Activated CD8-positive, alpha-beta memory T cell treated with anti-CD3 and anti-CD28 coated beads, Interleukin-2, amount 10 ng/mL, durations not matched to agents 7 days and 5 days (primary cell): ENCODE results near the gene CRYGC. TPM values are rescaled to one million over a fixed set of nuclear protein-coding genes. Genes with fewer than 3 reads are reported as not detected.
A peak's percentile ranks its signal among the peaks of the same experiment; 100 is the strongest.

Experiments
- ATAC-seq: fragments of 150-1000 bp; cut with Tn5 transposase; one replicate; pipeline ENCODE4 v1.10.0; 2021; ENCODE audit warnings: moderate library complexity
- CTCF ChIA-PET: fragments of 350-600 bp; sonication (Branson Sonifier 250); formaldehyde crosslinking; loops from one replicate; lab custom pipeline; 2021; ENCODE audit warnings: antibody characterized with exemption; lab: Charles Lee
- DNase-seq: peaks from one replicate; pipeline ENCODE4 v3.0.0-alpha.2; 2020
- H3K27ac Mint-ChIP-seq: one replicate; pipeline ENCODE4 v1.8.0; 2021; ENCODE audit warnings: mild to moderate bottlenecking, mixed read lengths
- H3K27me3 Mint-ChIP-seq: one replicate; pipeline ENCODE4 v1.8.0; 2021; ENCODE audit warnings: mixed read lengths
- H3K36me3 Mint-ChIP-seq: one replicate; pipeline ENCODE4 v1.8.0; 2021; ENCODE audit warnings: mild to moderate bottlenecking, mixed read lengths
- H3K4me1 Mint-ChIP-seq: one replicate; pipeline ENCODE4 v1.8.0; 2021; ENCODE audit warnings: mixed read lengths
- H3K4me3 Mint-ChIP-seq: one replicate; pipeline ENCODE4 v1.8.0; 2021; ENCODE audit warnings: mild to moderate bottlenecking, moderate library complexity, mixed read lengths
- H3K9me3 Mint-ChIP-seq: one replicate; pipeline ENCODE4 v1.8.0; 2022; ENCODE audit warnings: low read depth, mixed read lengths
- total RNA-seq, 2 experiments: library from RNA; stranded (reverse); gene quantifications; one replicate each; pipeline ENCODE4 v1.2.3, GENCODE V29; 2021

Gene CRYGC
- total RNA-seq = not detected

GRCh38 chr2:208129744-208130711 lies at the start of gene CRYGC:
TSS of gene CRYGC (minus strand) at chr2:208129828. CDS start at chr2:208129792, 36 bp downstream.
- Mint-ChIP-seq H3K4me3 (no peak within 1 kb of the TSS), H3K27me3 (peaks cover 27% of the 10 kb centered on the region), H3K4me1 (peaks cover 8% of the 10 kb centered on the region), H3K27ac (no peak within 1 kb of the TSS), H3K9me3 (no peaks in the 10 kb centered on the region), H3K36me3 (no peaks in the 10 kb centered on the region)
- no peak for ATAC-seq
- no peak for DNase-seq
- CTCF ChIA-PET = no interaction called here

- H3K4me3 Mint-ChIP-seq = no peak overlapping the region
- no peaks in the 10 kb centered on the region for H3K9me3 Mint-ChIP-seq
- no peaks in the 10 kb centered on the region for H3K36me3 Mint-ChIP-seq
- H3K27ac Mint-ChIP-seq = no peak overlapping the region
- H3K4me1 Mint-ChIP-seq = peaks cover 3% of the 10 kb centered on the region
- ATAC-seq (no peak), DNase-seq (no peak)
- CTCF ChIA-PET = no interaction called here
- peaks cover 22% of the 10 kb centered on the region for H3K27me3 Mint-ChIP-seq
These were observed 49.5 kb upstream of the CRYGC start for GRCh38 chr2:208179028-208179609.

- peaks cover 8% of the 10 kb centered on the region for H3K27me3 Mint-ChIP-seq
- H3K4me3 Mint-ChIP-seq = no peak overlapping the region
- peaks cover 3% of the 10 kb centered on the region for H3K4me1 Mint-ChIP-seq
- no peaks in the 10 kb centered on the region for H3K36me3 Mint-ChIP-seq
- CTCF ChIA-PET = interaction anchor here (0.6 to 3.1 kb wide), 19 partner anchors 8 to 430 kb away, joined by 3 to 32 read pairs (median 3); partner anchors contain the start of genes CRYGA, FZD5 and IDH1
- H3K9me3 Mint-ChIP-seq = no peaks in the 10 kb centered on the region
- DNase-seq (no peak), ATAC-seq (no peak)
- H3K27ac Mint-ChIP-seq = no peak overlapping the region
These were observed 46.2 kb upstream of the CRYGC start for GRCh38 chr2:208175840-208176153.

GRCh38 chr2:208175069-208175839 lies 45.6 kb upstream of the CRYGC start:
- H3K27ac Mint-ChIP-seq = no peak overlapping the region
- DNase-seq = peak; percentile 68
- H3K9me3 Mint-ChIP-seq = no peaks in the 10 kb centered on the region
- CTCF ChIA-PET = interaction anchor here (0.6 to 3.1 kb wide), 20 partner anchors 9 to 1360 kb away, joined by 3 to 32 read pairs (median 3); partner anchors contain the start of genes CRYGA, FZD5 and IDH1
- peaks cover 3% of the 10 kb centered on the region for H3K4me1 Mint-ChIP-seq
- no peak overlapping the region for H3K4me3 Mint-ChIP-seq
- H3K36me3 Mint-ChIP-seq = no peaks in the 10 kb centered on the region
- peak; percentile 98 for ATAC-seq
- peaks cover 9% of the 10 kb centered on the region for H3K27me3 Mint-ChIP-seq

- peaks cover 14% of the 10 kb centered on the region for H3K27me3 Mint-ChIP-seq
- ATAC-seq (no peak), DNase-seq (no peak)
- CTCF ChIA-PET = interaction anchor here (1.7 to 3.1 kb wide), 3 partner anchors 18 to 80 kb away, joined by 6 to 32 read pairs (median 9); partner anchors contain the start of gene IDH1
- H3K27ac Mint-ChIP-seq = no peak overlapping the region
- no peaks in the 10 kb centered on the region for H3K36me3 Mint-ChIP-seq
- H3K9me3 Mint-ChIP-seq = no peaks in the 10 kb centered on the region
- no peak overlapping the region for H3K4me3 Mint-ChIP-seq
- peaks cover 3% of the 10 kb centered on the region for H3K4me1 Mint-ChIP-seq
These were observed 44.5 kb upstream of the CRYGC start for GRCh38 chr2:208174144-208174543.

- CTCF ChIA-PET = interaction anchor here (1.2 kb wide), 1 partner anchor 82 kb away, joined by 4 read pairs; no protein-coding TSS in a partner anchor
These were observed 42.5 kb upstream of the CRYGC start for GRCh38 chr2:208172125-208172524.

GRCh38 chr2:208164951-208165755 lies 35.5 kb upstream of the CRYGC start:
- H3K4me3 Mint-ChIP-seq = no peak overlapping the region
- ATAC-seq = no peak

More at GRCh38 chr2:208172125-208172524, 42.5 kb upstream of the CRYGC start:
- Mint-ChIP-seq H3K27me3 (peaks cover 18% of the 10 kb centered on the region), H3K27ac (no peak overlapping the region), H3K36me3 (no peaks in the 10 kb centered on the region), H3K9me3 (no peaks in the 10 kb centered on the region), H3K4me1 (peaks cover 3% of the 10 kb centered on the region), H3K4me3 (no peak overlapping the region)
- ATAC-seq (no peak), DNase-seq (no peak)

GRCh38 chr2:208163489-208163888 lies 33.9 kb upstream of the CRYGC start, which contains the start of gene CRYGA:
TSS of gene CRYGA (minus strand) at chr2:208163589. CDS start at chr2:208163556, 33 bp downstream.
- H3K4me1 Mint-ChIP-seq = no peaks in the 10 kb centered on the region
- H3K4me3 Mint-ChIP-seq = no peak within 1 kb of the TSS
- ATAC-seq (no peak), DNase-seq (no peak)
- CTCF ChIA-PET = interaction anchor here (1.8 kb wide), 1 partner anchor 12 kb away, joined by 3 read pairs; no protein-coding TSS in a partner anchor
- H3K27me3 Mint-ChIP-seq = peaks cover 23% of the 10 kb centered on the region
- H3K27ac Mint-ChIP-seq = no peak within 1 kb of the TSS
- no peaks in the 10 kb centered on the region for H3K36me3 Mint-ChIP-seq
- H3K9me3 Mint-ChIP-seq = no peaks in the 10 kb centered on the region

More at GRCh38 chr2:208164951-208165755, 35.5 kb upstream of the CRYGC start:
- Mint-ChIP-seq H3K27ac (no peak overlapping the region), H3K36me3 (no peaks in the 10 kb centered on the region), H3K4me1 (no peaks in the 10 kb centered on the region), H3K27me3 (peaks cover 31% of the 10 kb centered on the region), H3K9me3 (no peaks in the 10 kb centered on the region)
- CTCF ChIA-PET = interaction anchor here (2.4 kb wide), 1 partner anchor 10 kb away, joined by 10 read pairs; no protein-coding TSS in a partner anchor
- no peak for DNase-seq

GRCh38 chr2:208156439-208156838 lies 26.8 kb upstream of the CRYGC start:
- peaks cover 9% of the 10 kb centered on the region for H3K27me3 Mint-ChIP-seq
- H3K9me3 Mint-ChIP-seq = no peaks in the 10 kb centered on the region
- CTCF ChIA-PET = interaction anchor here (0.7 to 1.1 kb wide), 2 partner anchors 19 to 55 kb away, joined by 3 to 9 read pairs; no protein-coding TSS in a partner anchor
- ATAC-seq (no peak), DNase-seq (no peak)
- H3K4me3 Mint-ChIP-seq = no peak overlapping the region
- H3K36me3 Mint-ChIP-seq = no peaks in the 10 kb centered on the region
- H3K27ac Mint-ChIP-seq = no peak overlapping the region
- H3K4me1 Mint-ChIP-seq = no peaks in the 10 kb centered on the region

GRCh38 chr2:208153156-208153555 lies 23.5 kb upstream of the CRYGC start:
- peaks cover 1% of the 10 kb centered on the region for H3K9me3 Mint-ChIP-seq
- H3K4me1 Mint-ChIP-seq = no peaks in the 10 kb centered on the region
- CTCF ChIA-PET = interaction anchor here (1.0 kb wide), 1 partner anchor 22 kb away, joined by 3 read pairs; no protein-coding TSS in a partner anchor
- no peaks in the 10 kb centered on the region for H3K36me3 Mint-ChIP-seq
- H3K27ac Mint-ChIP-seq = no peak overlapping the region
- ATAC-seq = no peak
- no peak for DNase-seq
- H3K4me3 Mint-ChIP-seq = no peak overlapping the region
- peaks cover 9% of the 10 kb centered on the region for H3K27me3 Mint-ChIP-seq

- peaks cover 1% of the 10 kb centered on the region for H3K9me3 Mint-ChIP-seq
- H3K27me3 Mint-ChIP-seq = peaks cover 9% of the 10 kb centered on the region
- no peaks in the 10 kb centered on the region for H3K4me1 Mint-ChIP-seq
- H3K27ac Mint-ChIP-seq = no peak overlapping the region
- DNase-seq (no peak), ATAC-seq (no peak)
- no peaks in the 10 kb centered on the region for H3K36me3 Mint-ChIP-seq
- no peak overlapping the region for H3K4me3 Mint-ChIP-seq
- CTCF ChIA-PET = no interaction called here
These were observed 21.3 kb upstream of the CRYGC start for GRCh38 chr2:208150956-208151355.

GRCh38 chr2:208150094-208150493 lies 20.5 kb upstream of the CRYGC start:
- Mint-ChIP-seq H3K36me3 (no peaks in the 10 kb centered on the region), H3K27ac (no peak overlapping the region), H3K4me1 (no peaks in the 10 kb centered on the region), H3K4me3 (no peak overlapping the region), H3K27me3 (peaks cover 9% of the 10 kb centered on the region), H3K9me3 (peaks cover 1% of the 10 kb centered on the region)
- CTCF ChIA-PET = no interaction called here
- DNase-seq (no peak), ATAC-seq (no peak)
